A673 (cell line): Measurements from ENCODE around the gene WFDC1. TPM values are rescaled to one million over a fixed set of nuclear protein-coding genes. Genes with fewer than 3 reads are reported as not detected.

Experiments
- BruUV-seq: library from RNA; stranded (reverse); fragments of 400-500 nt; replicated peaks from 2 replicates; lab custom pipeline; 2021; lab: Mats Ljungman, UMichigan
- CTCF ChIA-PET: fragments of 300-600 bp; sonication (Branson Sonifier 250); formaldehyde crosslinking; loops from one replicate; lab custom pipeline; 2022; ENCODE audit warnings: antibody characterized with exemption; lab: Charles Lee
- POLR2A ChIA-PET: fragments of 300-600 bp; sonication (Branson Sonifier 250); formaldehyde crosslinking; loops from one replicate; lab custom pipeline; 2022; ENCODE audit warnings: antibody characterized with exemption; ENCODE audit not compliant: low non-redundant PET; lab: Charles Lee
- DNase-seq: peaks from one replicate; pipeline ENCODE4 v3.0.0-alpha.2; 2015; ENCODE audit warnings: low spot score
- H3K27ac ChIP-seq: fragments of 200-600 bp; sonication (generic); 2 replicates; pipeline ENCODE4 v1.5.1; 2016; ENCODE audit warnings: mixed run types, low read depth, mild to moderate bottlenecking, mixed read lengths, antibody characterized with exemption, low read length; ENCODE audit not compliant: poor library complexity, severe bottlenecking
- H3K27me3 ChIP-seq: fragments of 200-600 bp; sonication (generic); replicated peaks from 2 replicates; pipeline ENCODE4 v1.6.1; 2017; ENCODE audit warnings: mixed run types, low read depth, mild to moderate bottlenecking, mixed read lengths, antibody characterized with exemption, low read length; ENCODE audit not compliant: insufficient read depth, poor library complexity
- H3K36me3 ChIP-seq: fragments of 200-600 bp; sonication (generic); 2 replicates; pipeline ENCODE4 v1.6.1; 2016; ENCODE audit warnings: mixed run types, mild to moderate bottlenecking, mixed read lengths, antibody characterized with exemption, low read length; ENCODE audit not compliant: insufficient read depth, poor library complexity, severe bottlenecking
- H3K4me1 ChIP-seq: fragments of 200-600 bp; sonication (generic); 2 replicates; pipeline ENCODE4 v1.6.1; 2017; ENCODE audit warnings: mixed run types, mild to moderate bottlenecking, mixed read lengths, antibody characterized with exemption, low read length; ENCODE audit not compliant: insufficient read depth, poor library complexity, severe bottlenecking
- H3K4me3 ChIP-seq: fragments of 200-600 bp; sonication (generic); 2 replicates; pipeline ENCODE4 v1.5.1; 2016; ENCODE audit warnings: low read depth, mixed run types, mild to moderate bottlenecking, mixed read lengths, low read length; ENCODE audit not compliant: poor library complexity, severe bottlenecking
- H3K9me3 ChIP-seq: fragments of 200-600 bp; sonication (generic); 2 replicates; pipeline ENCODE4 v1.6.1; 2016; ENCODE audit warnings: mixed run types, low read depth, mild to moderate bottlenecking, mixed read lengths, antibody characterized with exemption, low read length; ENCODE audit not compliant: poor library complexity, severe bottlenecking
- CTCF ChIP-seq: fragments of 300-800, 200-600 bp; sonication (generic); conservative IDR thresholded peaks from 2 replicates; pipeline ENCODE4 v1.5.1; 2017; ENCODE audit warnings: low read depth, mild to moderate bottlenecking, antibody characterized with exemption, low read length, moderate library complexity, mixed read lengths
- EZH2 ChIP-seq: fragments of 200-600 bp; sonication (generic); IDR thresholded peaks from 2 replicates; pipeline ENCODE4 v1.6.1; 2017; ENCODE audit warnings: borderline replicate concordance, low read depth, mild to moderate bottlenecking, mixed read lengths, antibody characterized with exemption, low read length; ENCODE audit not compliant: poor library complexity, severe bottlenecking
- intact Hi-C: fragments of 100-400 bp; cut with micrococcal nuclease; formaldehyde crosslinking; loops from one replicate; pipeline ENCODE4 v1.10.0; 2022; ENCODE audit not compliant: unreplicated experiment
- total RNA-seq: library from RNA; stranded (reverse); gene quantifications from 2 replicates; pipeline ENCODE4 v1.2.3, GENCODE V29; 2021

Gene WFDC1
- total RNA-seq, 1 experiment from 2014 or later: not detected

GRCh38 chr16:84298376-84298899 lies 3.8 kb downstream of the WFDC1 start:
- peaks cover 5% of the 10 kb centered on the region for H3K27me3 ChIP-seq
- H3K9me3 ChIP-seq: no peaks in the 10 kb centered on the region
- no peaks in the 10 kb centered on the region for H3K36me3 ChIP-seq
- intact Hi-C loops: no loop called here
- no peak for DNase-seq
- no peaks in the 10 kb centered on the region for H3K4me1 ChIP-seq
- ChIA-PET POLR2A (no interaction called here), CTCF (no interaction called here)
- H3K4me3 ChIP-seq: no peak overlapping the region
- BruUV-seq: no TSS peak
- TF ChIP-seq CTCF: no peak
- TF ChIP-seq EZH2: no peak
- H3K27ac ChIP-seq: no peak overlapping the region

GRCh38 chr16:84299734-84300440 lies 5.2 kb downstream of the WFDC1 start:
- no peak for DNase-seq
- no peaks in the 10 kb centered on the region for H3K36me3 ChIP-seq
- CTCF ChIA-PET: no interaction called here

GRCh38 chr16:84302111-84302954 lies 7.7 kb downstream of the WFDC1 start:
- intact Hi-C loops: no loop called here

More at GRCh38 chr16:84299734-84300440, 5.2 kb downstream of the WFDC1 start:
- Histone ChIP-seq H3K4me1 (no peaks in the 10 kb centered on the region), H3K9me3 (no peaks in the 10 kb centered on the region), H3K4me3 (no peak overlapping the region), H3K27me3 (peaks cover 2% of the 10 kb centered on the region), H3K27ac (no peak overlapping the region)
- intact Hi-C loops: no loop called here
- TF ChIP-seq CTCF: no peak
- no peak for TF ChIP-seq EZH2
- POLR2A ChIA-PET: no interaction called here
- BruUV-seq: no TSS peak

More at GRCh38 chr16:84302111-84302954, 7.7 kb downstream of the WFDC1 start:
- Histone ChIP-seq H3K36me3 (no peaks in the 10 kb centered on the region), H3K9me3 (no peaks in the 10 kb centered on the region), H3K4me3 (no peak overlapping the region), H3K27ac (no peak overlapping the region), H3K4me1 (no peaks in the 10 kb centered on the region), H3K27me3 (no peaks in the 10 kb centered on the region)
- no TSS peak for BruUV-seq
- TF ChIP-seq CTCF: no peak
- TF ChIP-seq EZH2: no peak
- CTCF ChIA-PET: no interaction called here
- POLR2A ChIA-PET: no interaction called here
- no peak for DNase-seq
